ENCODE measurements around the gene GPR142.

The GPR142 gene

GRCh38 chr17:74371653-74372147 is 4.4 kb downstream of the GPR142 start:
- no peaks in the 10 kb centered on the region for H3K9me3 Mint-ChIP-seq
- H3K27me3 Mint-ChIP-seq, result peaks cover 6% of the 10 kb centered on the region
- H3K36me3 Mint-ChIP-seq (ENCODE audit: low read depth), result no peaks in the 10 kb centered on the region
- no peak for DNase-seq
- H3K27ac Mint-ChIP-seq, result no peak overlapping the region
- peaks cover 15% of the 10 kb centered on the region for H3K4me1 Mint-ChIP-seq (ENCODE audit: low read depth)
- no peak overlapping the region for H3K4me3 Mint-ChIP-seq

GRCh38 chr17:74372426-74372825 is 5.1 kb downstream of the GPR142 start:
- Mint-ChIP-seq H3K9me3 (no peaks in the 10 kb centered on the region), H3K4me3 (no peak overlapping the region), H3K27me3 (peaks cover 6% of the 10 kb centered on the region), H3K27ac (no peak overlapping the region), H3K4me1 (ENCODE audit: low read depth) (peaks cover 15% of the 10 kb centered on the region), H3K36me3 (ENCODE audit: low read depth) (no peaks in the 10 kb centered on the region)
- DNase-seq, result no peak

- peaks cover 6% of the 10 kb centered on the region for H3K4me1 Mint-ChIP-seq (ENCODE audit: low read depth)
- no peaks in the 10 kb centered on the region for H3K9me3 Mint-ChIP-seq
- no peak for DNase-seq
- no peak overlapping the region for H3K27ac Mint-ChIP-seq
- peaks cover 8% of the 10 kb centered on the region for H3K27me3 Mint-ChIP-seq
- no peak overlapping the region for H3K4me3 Mint-ChIP-seq
- no peaks in the 10 kb centered on the region for H3K36me3 Mint-ChIP-seq (ENCODE audit: low read depth)
Observed at GRCh38 chr17:74373838-74374606, 6.7 kb downstream of the GPR142 start.

GRCh38 chr17:74374858-74375257 is 7.6 kb downstream of the GPR142 start:
- no peak overlapping the region for H3K27ac Mint-ChIP-seq

GRCh38 chr17:74379495-74380085 is 12.3 kb downstream of the GPR142 start:
- H3K9me3 Mint-ChIP-seq, result no peaks in the 10 kb centered on the region
- peaks cover 5% of the 10 kb centered on the region for H3K4me1 Mint-ChIP-seq (ENCODE audit: low read depth)
- H3K27me3 Mint-ChIP-seq, result peaks cover 3% of the 10 kb centered on the region
- DNase-seq, result peak; percentile 95
- no peak overlapping the region for H3K27ac Mint-ChIP-seq
- no peaks in the 10 kb centered on the region for H3K36me3 Mint-ChIP-seq (ENCODE audit: low read depth)
- H3K4me3 Mint-ChIP-seq, result no peak overlapping the region

More at GRCh38 chr17:74374858-74375257, 7.6 kb downstream of the GPR142 start:
- Mint-ChIP-seq H3K27me3 (peaks cover 3% of the 10 kb centered on the region), H3K9me3 (no peaks in the 10 kb centered on the region), H3K36me3 (ENCODE audit: low read depth) (no peaks in the 10 kb centered on the region), H3K4me1 (ENCODE audit: low read depth) (peaks cover 5% of the 10 kb centered on the region), H3K4me3 (no peak overlapping the region)
- DNase-seq, result no peak

GRCh38 chr17:74380086-74380958 is 13.0 kb downstream of the GPR142 start:
- H3K9me3 Mint-ChIP-seq, result no peaks in the 10 kb centered on the region
- H3K4me1 Mint-ChIP-seq (ENCODE audit: low read depth), result peaks cover 5% of the 10 kb centered on the region
- no peak overlapping the region for H3K4me3 Mint-ChIP-seq
- H3K27ac Mint-ChIP-seq, result no peak overlapping the region
- peaks cover 3% of the 10 kb centered on the region for H3K27me3 Mint-ChIP-seq
- H3K36me3 Mint-ChIP-seq (ENCODE audit: low read depth), result no peaks in the 10 kb centered on the region
- no peak for DNase-seq

GRCh38 chr17:74380959-74381808 is 13.9 kb downstream of the GPR142 start:
- DNase-seq, result no peak
- no peak overlapping the region for H3K4me3 Mint-ChIP-seq
- H3K27me3 Mint-ChIP-seq, result peaks cover 3% of the 10 kb centered on the region
- H3K4me1 Mint-ChIP-seq (ENCODE audit: low read depth), result peaks cover 5% of the 10 kb centered on the region
- H3K27ac Mint-ChIP-seq, result no peak overlapping the region
- H3K9me3 Mint-ChIP-seq, result no peaks in the 10 kb centered on the region
- no peaks in the 10 kb centered on the region for H3K36me3 Mint-ChIP-seq (ENCODE audit: low read depth)

- DNase-seq, result no peak
- Mint-ChIP-seq H3K36me3 (ENCODE audit: low read depth) (no peaks in the 10 kb centered on the region), H3K27ac (no peak overlapping the region), H3K4me1 (ENCODE audit: low read depth) (peaks cover 5% of the 10 kb centered on the region), H3K27me3 (peaks cover 4% of the 10 kb centered on the region), H3K4me3 (no peak overlapping the region), H3K9me3 (no peaks in the 10 kb centered on the region)
Observed at GRCh38 chr17:74383141-74383540, 15.8 kb downstream of the GPR142 start.

- DNase-seq, result no peak
- no peaks in the 10 kb centered on the region for H3K4me1 Mint-ChIP-seq (ENCODE audit: low read depth)
- H3K36me3 Mint-ChIP-seq (ENCODE audit: low read depth), result no peaks in the 10 kb centered on the region
- peaks cover 3% of the 10 kb centered on the region for H3K27me3 Mint-ChIP-seq
- no peak overlapping the region for H3K4me3 Mint-ChIP-seq
- no peaks in the 10 kb centered on the region for H3K9me3 Mint-ChIP-seq
- H3K27ac Mint-ChIP-seq, result no peak overlapping the region
Observed at GRCh38 chr17:74385201-74385600, 17.9 kb downstream of the GPR142 start.

GRCh38 chr17:74386386-74386785 is 19.1 kb downstream of the GPR142 start:
- Mint-ChIP-seq H3K4me3 (no peak overlapping the region), H3K36me3 (ENCODE audit: low read depth) (no peaks in the 10 kb centered on the region), H3K27ac (no peak overlapping the region), H3K4me1 (ENCODE audit: low read depth) (no peaks in the 10 kb centered on the region), H3K27me3 (peaks cover 6% of the 10 kb centered on the region), H3K9me3 (no peaks in the 10 kb centered on the region)
- DNase-seq, result no peak

GRCh38 chr17:74387365-74388218 is 20.3 kb downstream of the GPR142 start:
- Mint-ChIP-seq H3K36me3 (ENCODE audit: low read depth) (no peaks in the 10 kb centered on the region), H3K27ac (no peak overlapping the region), H3K27me3 (peaks cover 6% of the 10 kb centered on the region), H3K4me3 (no peak overlapping the region), H3K4me1 (ENCODE audit: low read depth) (no peaks in the 10 kb centered on the region), H3K9me3 (no peaks in the 10 kb centered on the region)
- DNase-seq, result no peak

- H3K27me3 Mint-ChIP-seq, result peaks cover 6% of the 10 kb centered on the region
- DNase-seq, result no peak
- H3K36me3 Mint-ChIP-seq (ENCODE audit: low read depth), result no peaks in the 10 kb centered on the region
- no peaks in the 10 kb centered on the region for H3K9me3 Mint-ChIP-seq
- H3K4me1 Mint-ChIP-seq (ENCODE audit: low read depth), result no peaks in the 10 kb centered on the region
- no peak overlapping the region for H3K4me3 Mint-ChIP-seq
- H3K27ac Mint-ChIP-seq, result no peak overlapping the region
Observed at GRCh38 chr17:74389084-74389753, 21.9 kb downstream of the GPR142 start.
